ENCODE measurements around the gene NLRC4.
"Not testable (repeated sequence)": the region's sequence is repeated elsewhere in the genome, so short reads cannot be mapped to it uniquely, and the experiment has no call there.

The NLRC4 gene, protein sequence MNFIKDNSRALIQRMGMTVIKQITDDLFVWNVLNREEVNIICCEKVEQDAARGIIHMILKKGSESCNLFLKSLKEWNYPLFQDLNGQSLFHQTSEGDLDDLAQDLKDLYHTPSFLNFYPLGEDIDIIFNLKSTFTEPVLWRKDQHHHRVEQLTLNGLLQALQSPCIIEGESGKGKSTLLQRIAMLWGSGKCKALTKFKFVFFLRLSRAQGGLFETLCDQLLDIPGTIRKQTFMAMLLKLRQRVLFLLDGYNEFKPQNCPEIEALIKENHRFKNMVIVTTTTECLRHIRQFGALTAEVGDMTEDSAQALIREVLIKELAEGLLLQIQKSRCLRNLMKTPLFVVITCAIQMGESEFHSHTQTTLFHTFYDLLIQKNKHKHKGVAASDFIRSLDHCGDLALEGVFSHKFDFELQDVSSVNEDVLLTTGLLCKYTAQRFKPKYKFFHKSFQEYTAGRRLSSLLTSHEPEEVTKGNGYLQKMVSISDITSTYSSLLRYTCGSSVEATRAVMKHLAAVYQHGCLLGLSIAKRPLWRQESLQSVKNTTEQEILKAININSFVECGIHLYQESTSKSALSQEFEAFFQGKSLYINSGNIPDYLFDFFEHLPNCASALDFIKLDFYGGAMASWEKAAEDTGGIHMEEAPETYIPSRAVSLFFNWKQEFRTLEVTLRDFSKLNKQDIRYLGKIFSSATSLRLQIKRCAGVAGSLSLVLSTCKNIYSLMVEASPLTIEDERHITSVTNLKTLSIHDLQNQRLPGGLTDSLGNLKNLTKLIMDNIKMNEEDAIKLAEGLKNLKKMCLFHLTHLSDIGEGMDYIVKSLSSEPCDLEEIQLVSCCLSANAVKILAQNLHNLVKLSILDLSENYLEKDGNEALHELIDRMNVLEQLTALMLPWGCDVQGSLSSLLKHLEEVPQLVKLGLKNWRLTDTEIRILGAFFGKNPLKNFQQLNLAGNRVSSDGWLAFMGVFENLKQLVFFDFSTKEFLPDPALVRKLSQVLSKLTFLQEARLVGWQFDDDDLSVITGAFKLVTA

DNA sequence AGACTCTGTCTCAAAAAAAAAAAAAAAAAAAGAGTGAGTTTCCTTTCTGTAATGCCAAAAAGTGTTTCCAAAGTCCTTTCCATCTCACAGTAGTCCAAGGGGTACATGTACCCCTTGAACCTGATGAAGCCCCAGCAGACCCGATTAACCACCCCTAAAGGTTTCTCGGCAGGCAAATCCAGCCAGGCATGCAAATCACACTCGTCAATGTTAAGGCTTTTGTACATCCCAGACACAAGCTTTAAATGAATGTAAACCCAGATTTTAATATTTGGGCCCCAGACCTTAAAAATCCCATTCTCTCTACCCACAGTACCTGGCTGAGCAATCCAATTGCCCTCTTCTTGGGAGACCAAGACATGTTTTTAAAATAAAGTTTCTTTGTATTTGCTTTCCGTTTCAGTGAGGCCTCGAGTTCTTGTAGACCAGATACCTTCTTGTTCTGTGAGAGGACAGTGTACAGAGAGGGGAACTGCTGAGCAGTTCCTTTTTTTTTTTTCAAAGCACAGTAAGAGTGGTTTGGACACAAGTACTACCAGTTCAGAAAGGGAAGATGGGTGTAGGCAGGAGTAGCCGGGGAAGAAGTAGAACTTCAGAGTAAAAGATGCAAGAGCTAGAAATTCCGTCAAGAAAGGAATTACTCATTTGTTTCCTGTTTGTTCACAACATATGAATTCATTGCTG is at the start of gene NLRC4:
NLRC4 (minus strand) TSS at position 465 of the 684 bp plus-strand sequence. CDS start 8,111 bp downstream, outside the sequence.
- DNase-seq = no peak

GRCh38 chr2:32310577-32310976 is 45.9 kb upstream of the NLRC4 start:
- no peak for DNase-seq

DNA sequence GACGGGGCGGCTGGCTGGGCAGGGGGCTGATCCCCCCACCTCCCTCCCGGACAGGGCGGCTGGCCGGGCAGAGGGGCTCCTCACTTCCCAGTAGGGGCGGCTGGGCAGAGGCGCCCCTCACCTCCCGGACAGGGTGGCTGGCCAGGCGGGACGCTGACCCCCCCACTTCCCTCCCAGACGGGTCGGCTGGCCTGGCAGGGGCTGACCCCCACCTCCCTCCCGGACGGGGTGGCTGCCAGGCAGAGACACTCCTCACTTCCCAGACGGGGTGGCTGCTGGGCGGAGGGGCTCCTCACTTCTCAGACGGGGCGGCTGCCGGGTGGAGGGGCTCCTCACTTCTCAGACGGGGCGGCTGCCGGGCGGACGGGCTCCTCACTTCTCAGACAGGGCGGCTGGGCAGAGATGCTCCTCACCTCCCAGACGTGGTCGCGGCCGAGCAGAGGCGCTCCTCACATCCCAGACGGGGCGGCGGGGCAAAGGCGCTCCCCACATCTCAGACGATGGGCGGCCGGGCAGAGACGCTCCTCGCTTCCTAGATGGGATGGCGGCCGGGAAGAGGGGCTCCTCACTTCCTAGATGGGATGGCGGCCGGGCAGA is 29.4 kb upstream of the NLRC4 start:
- not testable (repeated sequence) for DNase-seq

- DNase-seq = not testable (repeated sequence)
Measured at GRCh38 chr2:32293493-32293892, 28.8 kb upstream of the NLRC4 start.

DNA sequence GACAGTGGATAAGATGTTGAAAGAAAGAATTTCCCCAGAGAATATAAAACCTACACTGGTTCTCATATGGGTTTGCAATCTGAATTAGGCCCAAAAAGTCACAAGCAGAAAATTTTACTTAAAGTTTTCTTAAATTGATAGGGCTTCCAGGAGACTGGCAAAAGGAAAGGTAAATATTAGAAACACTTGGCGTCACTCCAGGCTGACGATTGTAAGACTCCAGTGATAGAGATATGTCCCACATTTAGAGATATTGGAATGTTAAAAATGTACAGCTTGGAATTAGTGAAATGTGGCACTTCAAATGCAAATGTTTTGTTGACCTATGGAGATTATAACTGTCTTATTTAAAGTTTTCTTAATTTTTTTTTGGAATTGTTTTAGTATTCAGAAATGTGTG is 27.1 kb upstream of the NLRC4 start:
- DNase-seq = no peak

DNA sequence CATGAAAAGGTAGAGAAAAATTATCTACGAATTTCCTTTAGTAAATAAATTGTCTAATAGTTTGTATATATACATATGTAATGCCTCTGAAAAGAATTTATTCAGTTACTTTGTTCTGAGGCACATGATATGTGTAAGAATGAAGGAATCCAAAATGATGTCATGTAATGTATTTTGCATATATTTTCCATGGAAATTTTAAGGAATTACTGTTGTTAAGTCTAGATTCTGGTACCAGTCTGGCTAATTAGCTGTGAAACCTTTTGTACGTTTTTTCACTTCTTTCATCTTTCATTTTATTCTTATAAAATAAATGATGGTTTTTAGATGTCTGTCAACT is 25.3 kb upstream of the NLRC4 start:
- DNase-seq = no peak

GRCh38 chr2:32289165-32289999 is 24.7 kb upstream of the NLRC4 start:
- DNase-seq = no peak

DNA sequence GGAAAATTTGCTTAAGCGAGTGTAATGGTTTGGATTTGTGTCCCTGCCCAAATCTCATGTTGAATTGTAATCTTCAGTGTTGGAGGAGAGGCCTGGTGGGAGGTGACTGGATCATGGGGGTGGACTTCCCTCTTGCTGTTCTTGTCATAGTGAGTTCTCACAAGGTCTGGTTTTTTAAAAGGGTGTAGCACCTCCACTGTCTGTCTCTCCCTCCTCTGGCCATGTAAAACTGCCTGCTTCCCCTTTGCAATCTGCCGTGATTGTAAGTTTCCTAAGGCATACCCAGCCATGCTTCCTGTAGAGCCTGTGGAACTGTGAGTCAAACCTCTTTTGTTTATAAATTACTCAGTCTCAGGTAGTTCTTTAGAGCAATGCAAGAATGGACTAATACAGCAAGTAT is 19.6 kb upstream of the NLRC4 start:
- DNase-seq = no peak

DNA sequence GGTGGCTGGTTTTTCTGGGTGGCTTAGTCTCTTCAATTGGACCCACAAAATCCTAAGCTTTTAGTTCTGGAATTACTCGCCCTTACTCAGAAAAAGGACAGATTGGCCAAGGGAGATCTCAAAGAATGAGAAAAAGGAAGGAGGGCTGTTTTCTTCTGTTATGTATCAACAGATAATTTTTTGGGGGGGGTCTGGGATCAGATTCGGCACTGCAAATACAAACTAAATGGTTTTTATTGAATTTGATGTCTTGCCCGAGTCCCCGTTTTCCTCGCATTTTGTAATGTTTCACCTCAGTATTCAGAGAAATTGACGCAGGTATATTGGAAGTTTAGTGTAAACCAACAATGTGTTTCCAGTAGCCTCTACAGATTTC is 13.8 kb upstream of the NLRC4 start:
- DNase-seq = no peak

DNA sequence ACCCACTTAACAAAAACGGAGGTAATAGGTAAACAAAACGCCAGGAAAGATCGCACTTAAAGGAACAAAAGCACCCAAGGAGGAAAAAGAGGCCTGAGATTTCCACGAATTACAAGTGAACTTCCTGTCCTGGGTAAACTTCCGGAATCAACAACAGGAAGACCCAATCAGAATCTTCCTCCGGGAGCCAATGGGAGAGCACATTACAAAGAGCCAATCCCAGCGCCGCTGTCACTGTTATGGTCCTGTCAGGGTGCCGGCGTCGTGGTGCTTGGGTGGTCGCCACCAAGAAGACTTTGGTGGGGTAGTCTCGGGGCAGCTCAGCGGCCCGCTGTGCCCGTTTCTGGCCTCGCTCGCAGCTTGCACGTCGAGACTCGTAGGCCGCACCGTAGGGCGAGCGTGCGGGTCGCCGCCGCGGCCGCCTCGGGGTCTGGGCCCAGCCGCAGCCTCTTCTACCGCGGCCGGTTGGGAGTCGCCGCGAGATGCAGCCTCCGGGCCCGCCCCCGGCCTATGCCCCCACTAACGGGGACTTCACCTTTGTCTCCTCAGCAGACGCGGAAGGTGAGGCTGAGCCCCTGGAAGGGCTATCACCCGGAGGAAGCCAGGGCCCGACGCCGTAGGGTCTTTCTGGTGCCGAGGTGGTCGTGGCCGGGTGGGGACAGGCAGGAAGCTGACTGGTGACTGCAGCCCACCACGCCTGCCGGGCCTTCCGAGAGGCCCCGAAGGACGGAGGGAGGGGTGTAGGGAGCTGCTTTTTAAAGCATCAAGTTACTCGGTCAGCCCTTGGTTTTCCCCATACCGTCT is 13.2 kb upstream of the NLRC4 start, which contains the start of gene YIPF4:
YIPF4 (plus strand) TSS at position 231 of the 804 bp plus-strand sequence; CDS start at position 483, 252 bp downstream.
- DNase-seq = peak; percentile 93

- no peak for DNase-seq
Measured at GRCh38 chr2:32277363-32277673, 12.6 kb upstream of the NLRC4 start.

DNA sequence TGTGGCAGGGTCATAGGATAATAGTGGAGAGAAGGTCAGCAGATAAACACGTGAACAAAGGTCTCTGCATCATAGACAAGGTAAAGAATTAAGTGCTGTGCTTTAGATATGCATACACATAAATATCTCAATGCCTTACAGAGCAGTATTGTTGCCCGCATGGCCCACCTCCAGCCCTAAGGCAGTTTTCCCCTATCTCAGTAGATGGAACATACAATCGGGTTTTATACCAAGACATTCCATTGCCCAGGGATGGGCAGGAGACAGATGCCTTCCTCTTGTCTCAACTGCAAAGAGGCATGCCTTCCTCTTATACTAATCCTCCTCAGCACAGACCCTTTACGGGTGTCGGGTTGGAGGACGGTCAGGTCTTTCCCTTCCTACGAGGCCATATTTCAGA is 11.1 kb upstream of the NLRC4 start:
- DNase-seq = not testable (repeated sequence)

DNA sequence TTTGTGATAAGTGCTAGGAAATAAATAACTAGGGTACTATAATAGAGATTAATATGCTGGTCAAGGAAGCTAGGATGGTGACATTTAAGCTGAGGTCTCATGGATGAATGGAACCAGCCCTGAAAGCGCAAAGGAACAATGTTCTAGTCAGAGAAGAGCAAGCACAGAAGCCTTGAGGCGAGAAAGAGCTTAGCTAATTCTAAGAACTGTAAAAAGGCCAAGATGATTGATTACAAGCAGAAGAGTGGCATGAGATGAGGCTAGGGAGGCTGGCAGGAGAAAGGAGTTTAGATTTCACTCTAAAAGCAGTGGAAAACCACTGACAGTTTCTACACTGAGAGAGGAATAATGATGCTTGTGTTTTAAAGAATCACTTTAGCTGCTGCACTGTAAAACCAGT is 9.6 kb upstream of the NLRC4 start:
- DNase-seq = no peak

- DNase-seq = no peak
Measured at GRCh38 chr2:32272279-32272678, 7.6 kb upstream of the NLRC4 start.

- no peak for DNase-seq
Measured at GRCh38 chr2:32271063-32271462, 6.4 kb upstream of the NLRC4 start.

- no peak for DNase-seq
Measured at GRCh38 chr2:32262105-32262504, 2.6 kb downstream of the NLRC4 start.

DNA sequence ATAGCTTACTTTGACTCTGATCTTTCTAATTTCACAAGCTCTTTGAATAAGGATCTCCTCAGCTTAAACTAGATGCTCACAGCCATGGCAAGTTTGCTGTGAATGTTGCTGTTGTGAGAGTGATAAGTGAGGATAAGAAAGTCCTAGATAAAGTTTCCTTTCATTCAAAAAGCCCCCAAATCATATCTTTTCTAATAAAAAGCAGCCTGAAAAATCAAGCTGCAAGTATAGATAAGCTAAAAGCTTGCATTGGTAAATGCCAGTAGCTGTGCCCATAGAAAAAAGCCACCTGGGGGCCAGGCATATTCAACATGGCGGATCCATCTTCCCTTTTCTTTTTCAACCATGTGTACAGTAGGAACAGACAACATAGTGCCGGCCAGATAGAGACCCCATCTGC is 4.3 kb downstream of the NLRC4 start:
- no peak for DNase-seq

- DNase-seq = no peak
Measured at GRCh38 chr2:32258242-32258641, 6.4 kb downstream of the NLRC4 start.

GRCh38 chr2:32250290-32250689 is 14.4 kb downstream of the NLRC4 start:
- no peak for DNase-seq

DNA sequence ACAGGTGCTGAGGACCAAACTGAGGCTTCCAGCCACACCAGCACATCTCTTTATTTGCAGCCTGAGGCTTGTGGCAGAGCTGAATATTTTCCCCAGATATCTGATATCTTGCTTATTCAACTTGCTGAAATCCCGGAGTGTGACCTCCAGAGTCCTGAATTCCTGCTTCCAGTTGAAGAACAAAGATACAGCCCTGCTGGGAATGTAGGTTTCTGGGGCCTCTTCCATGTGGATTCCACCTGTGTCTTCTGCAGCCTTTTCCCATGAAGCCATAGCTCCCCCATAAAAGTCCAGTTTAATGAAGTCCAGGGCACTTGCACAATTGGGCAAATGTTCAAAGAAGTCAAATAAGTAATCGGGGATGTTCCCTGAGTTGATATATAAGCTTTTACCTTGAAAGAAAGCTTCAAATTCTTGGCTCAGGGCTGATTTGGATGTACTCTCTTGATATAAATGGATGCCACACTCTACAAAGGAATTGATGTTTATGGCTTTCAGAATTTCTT is 14.9 kb downstream of the NLRC4 start:
- no peak for DNase-seq

DNA sequence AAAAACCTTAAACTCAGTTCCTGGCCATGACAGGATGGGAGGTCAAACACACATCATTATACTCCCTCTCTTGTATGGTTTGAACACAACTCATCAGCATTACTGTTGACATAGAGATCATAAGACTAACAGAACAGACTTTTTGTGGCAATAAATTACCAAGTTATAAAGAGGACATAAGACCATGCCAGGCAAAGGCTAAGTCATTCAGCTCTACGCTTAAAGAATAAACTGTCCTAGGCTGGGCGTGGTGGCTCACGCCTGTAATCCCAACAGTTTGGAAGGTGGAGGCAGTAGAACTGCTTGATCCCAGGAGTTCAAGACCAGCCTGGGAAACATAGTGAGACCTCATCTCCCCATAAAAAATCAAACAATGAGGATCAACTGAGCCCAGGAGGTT is 16.4 kb downstream of the NLRC4 start:
- no peak for DNase-seq
